ENCODE data around the gene NAIF1.
"Not testable (repeated sequence)": the region's sequence is repeated elsewhere in the genome, so short reads cannot be mapped to it uniquely, and the experiment has no call there.

NAIF1 gene

DNA sequence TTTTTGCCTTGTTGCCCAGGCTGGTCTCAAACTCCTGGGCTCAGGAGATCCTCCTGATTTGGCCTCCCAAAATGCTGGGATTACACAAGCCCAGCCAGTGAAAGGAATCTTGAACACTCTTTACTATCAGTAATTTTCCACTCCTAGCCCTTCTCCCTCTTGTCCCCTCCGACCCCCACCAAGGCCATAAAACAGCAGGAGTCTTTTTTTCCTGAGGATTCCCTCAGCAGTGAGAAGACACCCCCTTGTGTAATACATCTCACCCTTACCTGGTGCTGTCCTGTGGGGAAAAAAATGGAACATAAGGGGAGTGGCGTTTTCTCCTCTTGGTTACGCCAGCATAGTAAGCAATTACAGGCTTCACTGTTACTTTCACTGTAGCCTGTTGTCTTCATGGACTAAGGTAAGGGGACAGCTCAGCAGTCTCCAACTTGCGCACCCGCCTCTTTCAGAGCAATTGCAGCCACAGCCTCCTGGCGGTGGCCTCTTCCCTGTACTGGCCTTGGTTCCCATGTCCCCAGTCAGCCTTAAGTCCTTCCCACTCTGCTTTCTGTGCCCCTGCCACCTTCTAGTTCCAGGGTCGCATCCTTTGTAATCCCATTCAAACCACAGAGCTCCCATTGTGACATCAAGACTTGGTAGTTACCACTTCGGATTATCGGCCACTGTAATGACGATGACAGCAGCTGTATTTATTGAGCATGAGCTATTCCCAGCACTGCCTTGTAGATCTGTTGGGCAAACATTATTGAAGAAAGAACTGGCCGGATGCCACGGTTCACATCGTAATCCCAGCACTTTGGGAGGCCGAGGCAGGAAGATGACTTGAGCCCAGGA is 10.0 kb downstream of the NAIF1 start:
- no peak for DNase-seq

DNA sequence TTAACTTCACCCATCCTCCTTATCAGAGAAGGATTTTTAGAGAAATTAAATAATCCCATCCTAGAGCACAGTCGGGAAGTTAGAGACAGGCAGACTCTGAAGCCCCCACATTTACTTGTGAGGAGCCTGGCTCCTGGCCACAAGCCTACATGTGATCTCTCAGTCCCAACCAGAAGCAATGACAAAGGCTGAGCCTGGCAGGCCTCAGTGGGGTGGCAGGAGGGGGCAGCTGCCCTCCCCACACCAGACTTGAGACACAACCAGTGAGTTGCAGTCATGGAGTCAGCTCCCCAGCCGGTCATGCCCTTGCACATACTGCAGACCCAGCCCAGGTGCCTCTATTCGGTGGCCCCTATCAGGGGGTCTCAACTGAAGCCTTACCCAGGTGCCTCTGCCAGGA is 11.0 kb downstream of the NAIF1 start:
- DNase-seq, result no peak

DNA sequence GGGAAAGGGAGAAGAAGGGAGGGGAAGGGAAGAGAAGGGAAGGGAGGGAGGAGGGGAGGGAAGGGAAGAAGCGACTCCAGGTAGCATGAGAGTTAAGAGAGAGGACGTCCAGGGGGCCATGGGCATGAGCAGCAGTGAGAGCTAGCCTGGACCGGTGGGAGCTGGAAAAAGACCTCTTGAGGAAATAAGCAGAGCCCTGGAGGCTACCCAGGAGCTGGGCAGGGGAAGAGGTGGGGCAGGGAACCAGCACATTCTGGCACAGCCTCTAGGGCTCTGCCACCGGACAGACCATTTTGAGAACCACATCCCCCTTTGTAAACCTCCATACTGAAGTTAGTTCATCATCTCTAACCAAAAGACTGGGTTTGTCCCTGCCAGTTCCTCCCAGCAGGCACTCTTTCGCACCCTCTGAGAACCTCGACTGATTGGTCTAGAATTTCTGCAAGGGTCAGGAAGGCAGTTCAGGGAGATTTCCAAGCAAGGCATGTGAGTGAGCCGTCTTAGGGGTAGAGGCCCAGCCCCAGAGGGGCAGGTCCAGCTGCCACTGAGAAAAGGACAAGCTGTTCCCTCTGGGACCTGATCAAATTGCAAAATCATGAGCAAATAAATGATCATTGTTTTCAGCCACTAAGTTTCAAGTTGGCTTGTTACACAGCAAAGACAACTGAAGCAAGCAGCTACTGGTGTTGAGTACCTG is 11.6 kb downstream of the NAIF1 start:
- DNase-seq, result no peak

DNA sequence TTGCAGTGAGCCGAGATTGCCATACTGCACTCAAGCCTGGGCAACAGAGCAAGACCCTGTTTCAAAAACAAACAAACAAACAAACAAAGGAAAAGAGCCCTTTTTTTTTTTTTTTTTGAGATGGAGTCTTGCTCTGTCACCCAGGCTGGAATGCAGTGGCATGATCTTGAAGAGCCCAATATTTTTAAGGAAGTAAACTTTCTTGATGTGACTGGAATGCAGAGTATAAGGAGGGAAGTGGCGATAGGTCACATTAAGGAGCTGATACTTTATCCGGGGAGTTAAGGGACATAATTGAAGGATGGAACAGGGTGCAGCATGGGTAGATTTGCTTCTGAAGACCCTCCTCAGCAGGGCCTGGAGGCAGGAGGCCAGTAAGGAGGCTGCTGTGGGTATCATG is 13.0 kb downstream of the NAIF1 start:
- DNase-seq, result no peak

- no peak for DNase-seq
Measured at GRCh38 chr9:128053560-128053959, 13.6 kb downstream of the NAIF1 start.

- no peak for DNase-seq
Measured at GRCh38 chr9:128051932-128052709, 15.0 kb downstream of the NAIF1 start.

GRCh38 chr9:128049843-128050242 is 17.3 kb downstream of the NAIF1 start:
- no peak for DNase-seq

DNA sequence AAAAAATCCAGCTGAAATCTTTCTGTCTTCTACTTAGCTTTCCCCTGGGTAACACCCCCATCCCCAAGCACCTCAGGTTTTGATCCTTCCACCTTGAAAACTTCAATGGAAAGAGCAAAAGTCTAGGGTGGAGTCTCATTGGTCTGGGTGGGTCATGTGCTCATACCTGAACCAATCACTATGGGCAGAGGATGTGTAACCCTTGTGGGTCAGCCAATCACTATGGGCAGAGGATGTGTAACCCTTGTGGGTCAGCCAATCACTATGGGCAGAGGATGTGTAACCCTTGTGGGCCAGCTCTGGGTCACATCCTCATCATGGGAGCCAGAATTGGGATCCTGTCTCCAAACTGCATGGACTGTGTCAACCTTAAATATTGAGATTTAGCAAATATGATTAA is 18.5 kb downstream of the NAIF1 start:
- no peak for DNase-seq

DNA sequence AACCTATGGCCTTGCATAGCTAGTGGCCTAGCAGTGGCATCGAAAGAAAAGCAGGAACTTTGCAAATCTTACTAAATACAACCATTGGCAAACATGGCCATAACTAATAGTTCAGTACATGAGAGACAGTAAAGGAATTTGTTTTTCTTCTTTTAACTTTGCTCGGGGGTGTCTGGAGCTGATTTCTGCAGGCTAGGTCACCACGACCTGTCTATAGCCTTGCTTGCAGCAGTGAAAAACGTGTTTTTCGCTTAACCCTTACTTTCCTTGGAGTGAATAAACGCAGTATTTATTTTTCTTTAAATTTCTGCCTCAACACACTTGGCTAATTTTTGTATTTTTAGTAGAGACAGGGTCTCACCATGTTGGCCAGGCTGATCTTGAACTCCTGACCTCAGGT is 19.9 kb downstream of the NAIF1 start:
- no peak for DNase-seq

GRCh38 chr9:128045831-128046230 is 21.3 kb downstream of the NAIF1 start:
- no peak for DNase-seq

DNA sequence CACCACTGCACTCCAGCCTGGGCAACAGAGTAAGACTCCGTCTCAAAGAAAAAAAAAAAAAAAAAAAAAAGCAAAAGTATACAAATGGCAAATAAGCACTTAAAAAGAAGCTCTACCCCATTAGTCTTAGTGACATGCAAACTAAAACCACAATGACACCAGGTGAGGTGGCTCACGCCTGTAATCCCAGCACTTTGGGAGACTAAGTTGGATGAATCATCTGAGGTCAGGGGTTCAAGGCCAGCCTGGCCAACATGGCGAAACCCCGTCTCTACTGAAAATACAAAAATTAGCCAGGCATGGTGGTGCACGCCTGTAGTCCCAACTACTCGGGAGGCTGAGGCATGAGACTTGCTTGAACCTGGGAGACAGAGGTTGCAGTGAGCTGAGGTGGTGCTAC is 21.7 kb downstream of the NAIF1 start:
- not testable (repeated sequence) for DNase-seq

DNA sequence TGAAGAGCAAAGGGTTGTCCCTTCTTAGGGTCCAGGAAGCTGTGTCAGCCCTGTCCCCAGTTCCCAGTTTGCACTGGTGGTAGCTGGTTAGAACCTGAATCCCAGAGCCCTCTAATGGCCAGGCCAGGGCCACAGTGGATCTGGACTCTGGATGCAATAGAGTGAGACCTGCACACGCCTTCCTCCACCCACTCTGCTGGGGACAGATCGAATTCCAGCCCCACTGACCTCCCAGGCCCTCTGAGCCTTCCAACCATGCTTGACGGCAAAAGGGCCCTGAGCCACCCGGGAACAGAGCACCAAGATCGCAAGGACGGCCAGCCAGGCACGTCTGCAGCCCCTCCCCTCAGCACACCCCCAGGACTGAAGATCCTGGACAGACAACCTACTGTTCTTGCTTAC is 23.7 kb downstream of the NAIF1 start:
- DNase-seq, result no peak

DNA sequence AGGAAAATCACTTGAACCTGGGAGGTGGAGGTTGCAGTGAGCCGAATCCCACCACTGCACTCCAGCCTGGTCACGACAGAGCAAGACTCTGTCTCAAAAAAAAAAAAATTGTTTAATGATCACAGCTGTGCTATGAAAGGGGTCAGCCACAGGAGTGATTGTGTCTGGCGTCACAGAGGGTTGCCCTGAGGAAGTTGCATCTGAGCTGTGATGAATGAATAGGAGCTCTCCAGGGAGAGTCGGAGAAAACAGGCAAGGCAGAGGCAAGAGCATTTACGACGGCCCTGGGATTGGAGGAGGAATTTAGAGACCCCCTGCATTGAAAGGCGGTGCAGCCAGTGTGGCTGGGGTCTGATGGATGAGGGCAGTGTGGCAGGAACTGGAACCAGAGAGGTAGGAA is 25.1 kb downstream of the NAIF1 start:
- no peak for DNase-seq

- DNase-seq, result not testable (repeated sequence)
Measured at GRCh38 chr9:128040783-128041182, 26.3 kb downstream of the NAIF1 start.

DNA sequence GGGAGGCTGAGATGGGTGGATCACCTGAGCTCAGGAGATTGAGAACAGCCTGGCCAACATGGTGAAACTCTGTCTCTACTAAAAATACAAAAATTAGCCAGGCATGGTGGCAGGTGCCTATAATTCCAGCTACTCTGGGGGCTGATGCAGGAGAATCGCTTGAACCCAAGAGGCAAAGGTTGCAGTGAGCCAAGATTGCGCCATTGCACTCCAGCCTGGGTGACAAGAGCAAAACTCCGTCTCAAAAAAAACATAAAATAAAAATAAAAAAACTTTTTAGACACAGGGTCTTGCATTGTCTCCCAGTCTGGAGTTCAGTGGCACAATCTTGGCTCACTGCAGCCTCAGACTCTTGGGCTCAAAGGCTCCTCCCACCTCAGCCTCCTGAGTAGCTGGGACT is 30.6 kb downstream of the NAIF1 start:
- not testable (repeated sequence) for DNase-seq

DNA sequence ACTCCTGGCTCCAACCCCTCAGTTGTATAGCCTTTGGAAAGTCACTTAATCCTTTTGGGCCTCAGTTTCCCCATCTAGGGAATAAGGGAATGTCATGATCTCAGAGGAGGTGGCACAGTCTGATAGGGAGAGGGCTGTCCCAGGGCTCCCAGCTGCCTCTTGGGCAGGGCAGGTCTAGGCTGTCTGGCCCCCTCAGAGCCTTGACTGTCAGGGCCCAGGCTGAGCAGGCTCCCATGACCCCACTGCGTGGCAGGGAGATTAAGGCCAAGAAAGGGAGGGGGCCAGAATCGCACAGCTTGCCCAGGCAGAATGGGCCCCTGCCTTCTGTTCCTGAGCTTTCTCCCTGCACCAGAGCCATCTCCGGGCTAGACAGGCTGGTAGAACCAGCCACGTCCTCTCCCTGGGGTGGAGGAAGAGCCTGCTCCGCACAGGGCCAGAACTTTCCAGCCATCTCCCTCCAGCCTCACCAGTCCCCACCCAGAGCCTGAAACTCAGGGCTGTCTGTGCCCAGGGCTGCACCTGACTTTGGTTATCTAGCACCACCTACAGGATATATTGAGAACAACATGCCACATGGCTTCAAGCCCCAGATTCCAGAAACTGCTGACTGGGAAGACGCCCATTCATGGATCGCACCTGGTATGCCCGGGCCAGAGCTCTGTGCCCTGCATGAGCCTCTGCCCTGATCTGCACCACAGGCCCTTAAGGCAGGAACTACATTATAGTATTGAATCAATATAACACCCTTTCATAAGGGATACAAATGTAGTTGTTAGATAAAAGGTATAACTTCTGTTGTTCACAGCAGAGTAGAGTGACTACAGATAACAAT is 32.1 kb downstream of the NAIF1 start:
- peak; percentile 59 for DNase-seq

- no peak for DNase-seq
Measured at GRCh38 chr9:128033609-128034008, 33.5 kb downstream of the NAIF1 start.

DNA sequence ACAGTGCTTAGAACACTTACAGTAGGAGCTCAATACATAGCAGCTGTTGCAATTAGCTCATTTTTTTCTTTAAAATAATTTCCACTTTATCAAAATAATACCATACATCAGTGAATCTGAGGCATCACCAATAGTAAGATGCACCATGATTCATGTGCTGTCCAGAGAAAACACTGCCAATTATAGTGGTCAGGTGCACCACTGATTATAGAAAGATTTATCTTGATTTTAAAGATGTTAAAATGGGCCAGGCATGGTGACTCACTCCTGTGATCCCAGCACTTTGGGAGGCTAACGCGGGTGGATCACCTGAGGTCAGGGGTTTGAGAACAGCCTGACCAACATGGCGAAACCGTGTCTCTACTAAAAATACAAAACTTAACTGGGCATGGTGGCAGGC is 39.4 kb downstream of the NAIF1 start:
- no peak for DNase-seq

GRCh38 chr9:128026773-128027541 is 40.2 kb downstream of the NAIF1 start:
- peak; percentile 59 for DNase-seq

DNA sequence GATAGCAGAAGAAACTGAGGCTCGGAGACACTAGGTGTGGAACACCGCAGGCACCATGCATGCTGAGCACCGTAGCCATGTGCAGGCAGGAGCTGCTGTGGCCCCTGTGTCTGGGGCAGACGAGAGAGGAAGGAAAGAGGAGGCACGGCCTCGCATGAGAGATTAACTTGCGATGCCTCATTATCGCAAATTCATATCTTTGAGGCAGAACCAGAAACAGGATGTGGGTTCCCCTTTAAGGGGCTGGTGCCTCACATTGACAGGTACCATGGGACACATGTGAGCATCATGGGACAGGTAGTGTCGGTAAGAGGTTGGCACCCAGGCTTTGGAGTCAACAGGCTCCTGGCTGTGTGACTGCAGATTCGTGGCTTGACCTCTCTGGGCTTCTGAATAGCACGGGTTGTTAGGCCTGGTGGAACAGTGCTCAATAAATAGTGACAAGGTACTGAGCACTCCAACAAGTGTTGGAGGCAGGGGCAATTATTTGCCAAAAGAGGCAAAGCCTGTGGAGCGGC is 40.8 kb downstream of the NAIF1 start:
- peak; percentile 70 for DNase-seq

DNA sequence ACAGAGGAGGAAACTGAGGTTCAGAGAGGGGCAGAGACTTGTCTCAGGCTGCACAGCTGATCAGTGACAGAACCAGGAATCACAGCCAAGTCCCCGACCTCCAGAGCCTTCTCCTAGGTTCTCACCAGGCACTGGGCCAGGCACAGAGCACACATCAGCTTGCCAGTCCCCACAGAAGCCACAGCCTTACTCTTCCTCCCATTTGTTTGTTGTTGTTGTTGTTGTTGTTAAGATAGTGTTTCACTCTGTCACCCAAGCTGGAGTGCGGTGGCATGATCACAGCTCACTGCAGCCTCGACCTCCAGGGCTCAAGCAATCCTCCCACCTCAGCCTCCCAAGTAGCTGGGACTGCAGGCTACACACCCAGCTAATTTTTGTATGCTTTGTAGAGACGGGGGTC is 41.4 kb downstream of the NAIF1 start:
- DNase-seq, result no peak
